HCT116 (cell line): Measurements from ENCODE around the gene ZKSCAN4. TPM values are rescaled to one million over a fixed set of nuclear protein-coding genes. Genes with fewer than 3 reads are reported as not detected.
A peak's percentile ranks its signal among the peaks of the same experiment; 100 is the strongest.

ENCODE experiments used
- ATAC-seq: fragments of 200-7000 bp; cut with Tn5 transposase; 2 replicates; pipeline ENCODE4 v1.9.1; 2020; ENCODE audit warnings: mild to moderate bottlenecking, moderate library complexity
- BruUV-seq: library from RNA; stranded (reverse); fragments of 400-500 nt; replicated peaks from 2 replicates; lab custom pipeline; 2021; lab: Mats Ljungman, UMichigan
- CTCF ChIA-PET: fragments of 300-600 bp; sonication (Branson Sonifier 250); formaldehyde crosslinking; loops from one replicate; lab custom pipeline; 2021; ENCODE audit warnings: antibody characterized with exemption; lab: Charles Lee
- POLR2A ChIA-PET: fragments of 300-600, 350-600 bp; sonication (Branson Sonifier 250); formaldehyde crosslinking; loops from one replicate; lab custom pipeline; 2021; ENCODE audit warnings: antibody characterized with exemption; lab: Charles Lee
- RAD21 ChIA-PET, 2 experiments: fragments of 300-600 bp; sonication (Branson Sonifier 250); formaldehyde crosslinking; loops; one replicate each; lab custom pipeline; 2023; ENCODE audit warnings: low total read pairs in 2 of 2; ENCODE audit not compliant: uncharacterized antibody in 2 of 2, unreplicated experiment in 2 of 2, low non-redundant PET in 1 of 2; lab: Charles Lee
- DNase-seq: peaks from one replicate; pipeline ENCODE4 v3.0.0-alpha.2; 2010; ENCODE audit warnings: low read depth, low spot score
- H2AFZ ChIP-seq: fragments of 200-600 bp; shearing (Covaris generic), sonication (generic); 2 replicates; pipeline ENCODE4 v1.6.1; 2017; ENCODE audit warnings: low read depth, mixed run types, mixed read lengths, antibody characterized with exemption, low read length; ENCODE audit not compliant: poor library complexity, severe bottlenecking
- H3K27ac ChIP-seq: 2 replicates; pipeline ENCODE4 v1.5.1; 2012; ENCODE audit warnings: low read depth, low read length
- H3K27me3 ChIP-seq: fragments of 200-600 bp; sonication (generic); 2 replicates; pipeline ENCODE4 v1.6.1; 2016; ENCODE audit warnings: mixed run types, low read length, mixed read lengths; ENCODE audit not compliant: insufficient read depth
- H3K36me3 ChIP-seq, 2 experiments: fragments of 200-500 bp in 1 of 2; fragments of 200-600 bp in 1 of 2; sonication (Bioruptor generic) in 1 of 2; sonication (generic) in 1 of 2; 2 replicates each; pipeline versions ENCODE4 v1.5.1 to v1.6.1; 2014 to 2016; ENCODE audit warnings: low read length in 2 of 2, inconsistent platforms in 1 of 2, mixed read lengths in 1 of 2, mixed run types in 1 of 2; ENCODE audit not compliant: insufficient read depth in 2 of 2, control insufficient read depth in 1 of 2
- H3K4me1 ChIP-seq, 2 experiments: fragments of 200-600 bp in 1 of 2; sonication (generic) in 1 of 2; 2 replicates each; pipeline versions ENCODE4 v1.5.1 to v1.6.1; 2012 to 2017; ENCODE audit warnings: low read length in 2 of 2, inconsistent platforms in 1 of 2, mild to moderate bottlenecking in 1 of 2, mixed read lengths in 1 of 2, mixed run types in 1 of 2, moderate library complexity in 1 of 2; ENCODE audit not compliant: insufficient read depth in 2 of 2, control insufficient read depth in 1 of 2
- H3K4me2 ChIP-seq: fragments of 200-600 bp; sonication (generic); 2 replicates; pipeline ENCODE4 v1.6.1; 2017; ENCODE audit warnings: mixed run types, low read length, mixed read lengths
- H3K4me3 ChIP-seq, 2 experiments: fragments of 200-600 bp in 1 of 2; sonication (generic) in 1 of 2; replicated peaks in 1 of 2; 2 replicates each; pipeline ENCODE4 v1.5.1; 2011 to 2016; ENCODE audit warnings: low read length in 2 of 2, control low read depth in 1 of 2, low read depth in 1 of 2, mild to moderate bottlenecking in 1 of 2, mixed read lengths in 1 of 2, mixed run types in 1 of 2
- H3K79me2 ChIP-seq: fragments of 200-600 bp; sonication (generic); 2 replicates; pipeline ENCODE4 v1.6.1; 2017; ENCODE audit warnings: mild to moderate bottlenecking, mixed run types, low read length, moderate library complexity, mixed read lengths; ENCODE audit not compliant: insufficient read depth
- H3K9ac ChIP-seq: fragments of 200-600 bp; sonication (generic); 2 replicates; pipeline ENCODE4 v1.6.1; 2016; ENCODE audit warnings: low read length, mixed read lengths
- H3K9me2 ChIP-seq: fragments of 200-600 bp; sonication (generic), shearing (Covaris generic); 2 replicates; pipeline ENCODE4 v1.6.1; 2017; ENCODE audit warnings: mixed run types, mild to moderate bottlenecking, moderate library complexity; ENCODE audit not compliant: insufficient read depth
- H3K9me3 ChIP-seq, 2 experiments: fragments of 200-500 bp in 1 of 2; fragments of 200-600 bp in 1 of 2; sonication (Bioruptor generic) in 1 of 2; sonication (generic) in 1 of 2; 2 replicates each; pipeline ENCODE4 v1.6.1; 2014 to 2017; ENCODE audit warnings: low read length in 2 of 2, mixed read lengths in 2 of 2, inconsistent platforms in 1 of 2, low read depth in 1 of 2, mild to moderate bottlenecking in 1 of 2, mixed run types in 1 of 2, moderate library complexity in 1 of 2; ENCODE audit not compliant: control insufficient read depth in 1 of 2, insufficient read depth in 1 of 2
- H4K20me1 ChIP-seq: fragments of 200-600 bp; sonication (generic), shearing (Covaris generic); 2 replicates; pipeline ENCODE4 v1.6.1; 2017; ENCODE audit warnings: mixed run types, mild to moderate bottlenecking, moderate library complexity; ENCODE audit not compliant: insufficient read depth
- CEBPB ChIP-seq: IDR thresholded peaks from 2 replicates; pipeline ENCODE4 v1.6.1; 2012; ENCODE audit warnings: low read depth
- ELF1 ChIP-seq: IDR thresholded peaks from 2 replicates; pipeline ENCODE4 v1.6.1; 2012; ENCODE audit warnings: low read depth, borderline replicate concordance
- EZH2 ChIP-seq: fragments of 200-600 bp; sonication (generic); IDR thresholded peaks from 2 replicates; pipeline ENCODE4 v1.6.1; 2017; ENCODE audit warnings: antibody characterized with exemption, mixed run types
- FOSL1 ChIP-seq: IDR thresholded peaks from 2 replicates; pipeline ENCODE4 v1.6.1; 2012; ENCODE audit warnings: low read depth
- POLR2A ChIP-seq: IDR thresholded peaks from 2 replicates; pipeline ENCODE4 v1.7.0; 2011; ENCODE audit warnings: borderline replicate concordance; ENCODE audit not compliant: insufficient read depth, insufficient read length; ENCODE audit errors: extremely low read depth
- RAD21 ChIP-seq: IDR thresholded peaks from 2 replicates; pipeline ENCODE4 v1.6.1; 2012; ENCODE audit warnings: low read depth, mild to moderate bottlenecking
- SIN3A ChIP-seq: IDR thresholded peaks from 2 replicates; pipeline ENCODE4 v1.6.1; 2012; ENCODE audit warnings: low read depth
- ZNF274 ChIP-seq: fragments of 200-500 bp; sonication (Bioruptor generic); IDR thresholded peaks from 2 replicates; pipeline ENCODE4 v1.6.1; 2014; ENCODE audit warnings: mild to moderate bottlenecking, low read depth, low read length, inconsistent platforms
- intact Hi-C: fragments of 100-400 bp; cut with micrococcal nuclease; formaldehyde crosslinking; loops from 2 replicates; pipeline ENCODE4 v1.10.0; 2022
- total RNA-seq: library from RNA; stranded (reverse); gene quantifications from one replicate; pipeline ENCODE4 v1.2.1, GENCODE V29; 2021; ENCODE audit not compliant: unreplicated experiment
- TF ChIP-seq, protein P1 (sequence below): IDR thresholded peaks from 2 replicates; pipeline ENCODE4 v1.6.1; 2012; ENCODE audit warnings: low read depth
- TF ChIP-seq, protein P2 (sequence below): IDR thresholded peaks from 2 replicates; pipeline ENCODE4 v1.6.1; 2012
- TF ChIP-seq, protein P3 (sequence below): IDR thresholded peaks from 2 replicates; pipeline ENCODE4 v1.6.1; 2012

ZKSCAN4 gene
- total RNA-seq, 1 experiment from 2014 or later = 4.8 TPM

DNA sequence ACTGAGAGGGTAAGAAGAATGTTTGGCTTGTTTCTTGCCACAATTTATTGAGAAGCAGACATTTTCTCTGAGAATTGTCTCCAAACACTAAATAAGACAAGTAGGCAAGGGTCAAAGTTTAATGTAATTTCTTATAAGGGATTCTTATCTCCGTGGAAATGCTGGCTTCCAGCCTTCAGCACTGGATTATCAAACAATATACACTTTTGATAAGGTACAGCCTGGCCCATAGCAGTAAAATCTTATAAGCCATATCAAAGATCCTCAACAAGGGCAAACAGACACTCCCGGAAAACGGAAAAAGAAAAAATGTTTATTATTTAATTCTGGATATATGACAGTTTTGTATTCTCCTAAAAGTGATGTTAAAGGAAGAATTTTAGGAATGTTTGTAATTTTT is 45.5 kb downstream of the ZKSCAN4 start:
- ATAC-seq = no peak
- H3K4me2 ChIP-seq = no peak overlapping the region
- peak overlapping the region; percentile 28 for H2AFZ ChIP-seq
- CTCF ChIA-PET = no interaction called here
- no peak overlapping the region for H3K9ac ChIP-seq
- no peak for DNase-seq
- H3K4me1 ChIP-seq = no peaks in the 10 kb centered on the region
- no peak overlapping the region for H3K27ac ChIP-seq
- intact Hi-C loops = no loop called here
- no peak for TF ChIP-seq CEBPB
- TF ChIP-seq, protein P1, sequence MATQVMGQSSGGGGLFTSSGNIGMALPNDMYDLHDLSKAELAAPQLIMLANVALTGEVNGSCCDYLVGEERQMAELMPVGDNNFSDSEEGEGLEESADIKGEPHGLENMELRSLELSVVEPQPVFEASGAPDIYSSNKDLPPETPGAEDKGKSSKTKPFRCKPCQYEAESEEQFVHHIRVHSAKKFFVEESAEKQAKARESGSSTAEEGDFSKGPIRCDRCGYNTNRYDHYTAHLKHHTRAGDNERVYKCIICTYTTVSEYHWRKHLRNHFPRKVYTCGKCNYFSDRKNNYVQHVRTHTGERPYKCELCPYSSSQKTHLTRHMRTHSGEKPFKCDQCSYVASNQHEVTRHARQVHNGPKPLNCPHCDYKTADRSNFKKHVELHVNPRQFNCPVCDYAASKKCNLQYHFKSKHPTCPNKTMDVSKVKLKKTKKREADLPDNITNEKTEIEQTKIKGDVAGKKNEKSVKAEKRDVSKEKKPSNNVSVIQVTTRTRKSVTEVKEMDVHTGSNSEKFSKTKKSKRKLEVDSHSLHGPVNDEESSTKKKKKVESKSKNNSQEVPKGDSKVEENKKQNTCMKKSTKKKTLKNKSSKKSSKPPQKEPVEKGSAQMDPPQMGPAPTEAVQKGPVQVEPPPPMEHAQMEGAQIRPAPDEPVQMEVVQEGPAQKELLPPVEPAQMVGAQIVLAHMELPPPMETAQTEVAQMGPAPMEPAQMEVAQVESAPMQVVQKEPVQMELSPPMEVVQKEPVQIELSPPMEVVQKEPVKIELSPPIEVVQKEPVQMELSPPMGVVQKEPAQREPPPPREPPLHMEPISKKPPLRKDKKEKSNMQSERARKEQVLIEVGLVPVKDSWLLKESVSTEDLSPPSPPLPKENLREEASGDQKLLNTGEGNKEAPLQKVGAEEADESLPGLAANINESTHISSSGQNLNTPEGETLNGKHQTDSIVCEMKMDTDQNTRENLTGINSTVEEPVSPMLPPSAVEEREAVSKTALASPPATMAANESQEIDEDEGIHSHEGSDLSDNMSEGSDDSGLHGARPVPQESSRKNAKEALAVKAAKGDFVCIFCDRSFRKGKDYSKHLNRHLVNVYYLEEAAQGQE = no peak
- TF ChIP-seq SIN3A = no peak
- no peak for TF ChIP-seq EZH2
- no peak for TF ChIP-seq RAD21
- no peaks in the 10 kb centered on the region for H3K27me3 ChIP-seq
- H4K20me1 ChIP-seq = no peaks in the 10 kb centered on the region
- no peaks in the 10 kb centered on the region for H3K36me3 ChIP-seq
- no peak overlapping the region for H3K4me3 ChIP-seq
- RAD21 ChIA-PET = no interaction called here
- POLR2A ChIA-PET = no interaction called here
- H3K79me2 ChIP-seq = no peaks in the 10 kb centered on the region
- H3K9me3 ChIP-seq = no peaks in the 10 kb centered on the region
- no peaks in the 10 kb centered on the region for H3K9me2 ChIP-seq
- no TSS peak for BruUV-seq

DNA sequence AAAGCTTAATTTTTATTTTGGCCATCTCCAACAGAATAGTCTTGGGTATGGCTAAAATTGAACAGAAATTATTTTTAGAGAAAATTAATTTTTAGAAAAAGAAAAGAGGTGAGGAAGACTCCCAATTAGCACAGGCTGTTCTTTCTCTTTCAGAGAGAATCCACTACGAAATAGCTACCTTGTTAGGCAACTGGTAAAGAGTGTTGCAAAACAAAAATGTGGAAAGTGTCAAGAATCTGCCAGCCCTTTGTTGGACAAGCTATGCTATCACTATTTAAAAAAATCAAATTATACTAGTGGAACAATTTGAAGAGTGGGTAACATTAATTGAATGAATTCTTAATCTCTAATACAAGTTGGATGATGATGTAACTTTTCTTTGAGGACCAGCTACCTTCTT is 46.2 kb downstream of the ZKSCAN4 start:
- CTCF ChIA-PET = no interaction called here
- H3K9me2 ChIP-seq = no peaks in the 10 kb centered on the region
- no peaks in the 10 kb centered on the region for H3K79me2 ChIP-seq
- no peak overlapping the region for H3K4me3 ChIP-seq
- no peaks in the 10 kb centered on the region for H4K20me1 ChIP-seq
- H3K4me2 ChIP-seq = no peak overlapping the region
- H3K9ac ChIP-seq = no peak overlapping the region
- TF ChIP-seq, protein P2, sequence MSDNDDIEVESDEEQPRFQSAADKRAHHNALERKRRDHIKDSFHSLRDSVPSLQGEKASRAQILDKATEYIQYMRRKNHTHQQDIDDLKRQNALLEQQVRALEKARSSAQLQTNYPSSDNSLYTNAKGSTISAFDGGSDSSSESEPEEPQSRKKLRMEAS = no peak
- TF ChIP-seq, protein P3, sequence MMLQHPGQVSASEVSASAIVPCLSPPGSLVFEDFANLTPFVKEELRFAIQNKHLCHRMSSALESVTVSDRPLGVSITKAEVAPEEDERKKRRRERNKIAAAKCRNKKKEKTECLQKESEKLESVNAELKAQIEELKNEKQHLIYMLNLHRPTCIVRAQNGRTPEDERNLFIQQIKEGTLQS = no peak
- TF ChIP-seq SIN3A = no peak
- no peak for TF ChIP-seq ELF1
- no peak for TF ChIP-seq FOSL1
- no peak for TF ChIP-seq EZH2
- no peak for TF ChIP-seq POLR2A
- TF ChIP-seq ZNF274 = no peak
- no peak overlapping the region for H3K27ac ChIP-seq
- H3K27me3 ChIP-seq = no peaks in the 10 kb centered on the region
- intact Hi-C loops = no loop called here
- POLR2A ChIA-PET = no interaction called here
- H3K9me3 ChIP-seq = no peaks in the 10 kb centered on the region
- peak overlapping the region; percentile 28 for H2AFZ ChIP-seq
- BruUV-seq = no TSS peak
- ATAC-seq (no peak), DNase-seq (no peak)
- no peaks in the 10 kb centered on the region for H3K36me3 ChIP-seq
- no peaks in the 10 kb centered on the region for H3K4me1 ChIP-seq
- RAD21 ChIA-PET = no interaction called here
